Panc1 (cell line): ENCODE measurements around the gene AURKAIP1. TPM values are rescaled to one million over a fixed set of nuclear protein-coding genes. Genes with fewer than 3 reads are reported as not detected.

ENCODE experiments used
- ATAC-seq: fragments of 200-7000 bp; cut with Tn5 transposase; 2 replicates; pipeline ENCODE4 v1.9.1; 2020; ENCODE audit warnings: mild to moderate bottlenecking, moderate library complexity
- BruUV-seq: library from RNA; stranded (reverse); fragments of 400-500 nt; replicated peaks from 2 replicates; lab custom pipeline; 2021; lab: Mats Ljungman, UMichigan
- CTCF ChIA-PET: fragments of 300-600 bp; sonication (Branson Sonifier 250); formaldehyde crosslinking; loops from one replicate; lab custom pipeline; 2022; ENCODE audit warnings: antibody characterized with exemption; lab: Charles Lee
- POLR2A ChIA-PET: fragments of 300-600 bp; sonication (Branson Sonifier 250); formaldehyde crosslinking; loops from one replicate; lab custom pipeline; 2022; ENCODE audit warnings: antibody characterized with exemption; lab: Charles Lee
- DNase-seq: peaks from one replicate; pipeline ENCODE4 v3.0.0-alpha.2; 2010; ENCODE audit warnings: low read depth, low spot score
- H3K27ac ChIP-seq: 2 replicates; pipeline ENCODE4 v1.5.1; 2011; ENCODE audit warnings: mild to moderate bottlenecking, low read length, inconsistent platforms
- H3K27me3 ChIP-seq: fragments of 200-500 bp; sonication (Bioruptor generic); 2 replicates; pipeline ENCODE4 v1.6.0; 2014; ENCODE audit warnings: low read length, inconsistent platforms; ENCODE audit not compliant: control insufficient read depth, insufficient read depth
- H3K36me3 ChIP-seq: fragments of 200-500 bp; sonication (Bioruptor generic); 2 replicates; pipeline ENCODE4 v1.5.1; 2014; ENCODE audit warnings: inconsistent platforms, mild to moderate bottlenecking, low read length, moderate library complexity; ENCODE audit not compliant: control insufficient read depth, insufficient read depth
- H3K4me1 ChIP-seq: 2 replicates; pipeline ENCODE4 v1.5.1; 2011; ENCODE audit warnings: inconsistent platforms, mild to moderate bottlenecking, low read length, moderate library complexity; ENCODE audit not compliant: control insufficient read depth, insufficient read depth
- H3K4me3 ChIP-seq, 2 experiments: 2 replicates each; pipeline ENCODE4 v1.5.1; 2011 to 2012; ENCODE audit warnings: low read depth in 2 of 2, low read length in 2 of 2, mild to moderate bottlenecking in 2 of 2, inconsistent platforms in 1 of 2, moderate library complexity in 1 of 2
- H3K9me3 ChIP-seq: fragments of 200-500 bp; sonication (Bioruptor generic); 2 replicates; pipeline ENCODE4 v1.5.1; 2014; ENCODE audit warnings: low read depth, mild to moderate bottlenecking, inconsistent platforms, low read length, moderate library complexity; ENCODE audit not compliant: control insufficient read depth, insufficient read depth
- CTCF ChIP-seq: fragments of 450-650 bp; IDR thresholded peaks from 2 replicates; pipeline ENCODE4 v1.5.1; 2017; ENCODE audit warnings: mild to moderate bottlenecking
- POLR2AphosphoS5 ChIP-seq: IDR thresholded peaks from 2 replicates; pipeline ENCODE4 v1.6.1; 2012; ENCODE audit warnings: mild to moderate bottlenecking, low read depth, low read length, moderate library complexity
- SIN3A ChIP-seq: IDR thresholded peaks from 2 replicates; pipeline ENCODE4 v1.6.1; 2012; ENCODE audit warnings: low read depth, mild to moderate bottlenecking, low read length, moderate library complexity, borderline replicate concordance; ENCODE audit not compliant: insufficient read depth
- TCF7L2 ChIP-seq: IDR thresholded peaks from 2 replicates; pipeline ENCODE4 v1.6.1; 2011; ENCODE audit warnings: mild to moderate bottlenecking, low read depth, low read length, inconsistent platforms
- in situ Hi-C: cut with HindIII; loops from 2 replicates; pipeline ENCODE4 v1.10.0; 2016; ENCODE audit warnings: low sequenced_read_pairs, low pct_unique_long_range_greater_than_20kb
- intact Hi-C: fragments of 100-400 bp; cut with micrococcal nuclease; formaldehyde crosslinking; loops from one replicate; pipeline ENCODE4 v1.10.0; 2022; ENCODE audit not compliant: unreplicated experiment
- total RNA-seq: library from RNA; stranded (reverse); gene quantifications from one replicate; pipeline ENCODE4 v1.2.1, GENCODE V29; 2021; ENCODE audit not compliant: unreplicated experiment
- TF ChIP-seq, protein P1 (sequence below), 2 experiments: IDR thresholded peaks; 2 replicates each; pipeline ENCODE4 v1.6.1; 2011 to 2012; ENCODE audit warnings: low read depth in 2 of 2, control low read depth in 1 of 2, low read length in 1 of 2, mild to moderate bottlenecking in 1 of 2, moderate library complexity in 1 of 2; ENCODE audit not compliant: insufficient read depth in 1 of 2

AURKAIP1 gene
- total RNA-seq, 1 experiment from 2014 or later: 335 TPM

DNA sequence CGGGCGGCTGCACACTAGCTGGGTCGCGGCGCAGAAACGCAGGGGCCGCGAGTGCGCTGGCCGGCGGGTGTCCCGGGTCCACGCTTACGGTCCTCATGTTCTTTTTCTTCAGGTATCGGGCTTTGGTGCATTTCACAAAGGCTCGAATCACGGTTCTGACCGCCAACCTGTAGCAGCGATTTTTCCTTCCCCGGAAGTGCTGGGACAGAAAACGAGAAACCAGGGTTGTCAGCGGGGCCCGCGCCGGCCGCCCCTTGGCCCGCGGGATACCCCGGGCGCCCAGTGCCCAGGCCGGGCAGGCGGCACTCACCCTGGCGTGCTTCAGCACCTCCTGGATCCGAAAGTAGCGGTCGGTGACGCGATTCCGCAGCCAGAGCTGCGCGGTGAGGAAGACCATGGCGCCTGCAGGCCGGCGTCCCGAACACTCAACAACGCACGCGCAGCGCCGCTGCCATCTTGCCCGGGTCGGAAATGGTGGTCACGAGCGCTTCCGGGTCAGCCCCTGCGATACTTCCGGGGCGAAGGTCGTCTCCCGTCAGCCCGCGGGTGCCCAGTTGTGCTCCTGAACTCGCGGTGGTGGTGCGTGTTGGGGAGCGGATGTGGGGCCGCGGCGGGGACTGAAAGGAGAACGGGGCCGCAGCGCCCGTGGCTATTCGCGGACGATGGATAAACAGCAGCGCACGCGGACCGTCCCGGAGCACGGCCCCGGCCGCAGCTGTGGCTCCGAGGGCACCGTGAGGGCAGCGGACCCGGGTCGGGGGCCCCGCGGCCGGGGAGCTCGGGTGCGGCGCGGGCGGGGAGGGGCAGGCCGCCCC, 32.0 kb upstream of the AURKAIP1 start, which contains the start of gene MRPL20:
TSS of gene MRPL20 (minus strand) at position 473 of the 815 bp plus-strand sequence. CDS start at position 397, 76 bp downstream.
- no peaks in the 10 kb centered on the region for H3K27me3 ChIP-seq
- ChIA-PET POLR2A (interaction anchor here (0.5 to 1.0 kb wide), 2 partner anchors 25 to 92 kb away, joined by 3 to 8 read pairs; no protein-coding TSS in a partner anchor), CTCF (no interaction called here)
- H3K4me1 ChIP-seq: peaks cover 36% of the 10 kb centered on the region
- H3K27ac ChIP-seq: peak within 1 kb of the TSS; percentile 96
- no peaks in the 10 kb centered on the region for H3K9me3 ChIP-seq
- in situ Hi-C loops: no loop called here
- BruUV-seq: no TSS peak
- intact Hi-C loops: no loop called here
- DNase-seq (no peak), ATAC-seq (peak; percentile 93)
- H3K4me3 ChIP-seq: peak within 1 kb of the TSS; percentile 81 to 88
- TF ChIP-seq CTCF (no peak), POLR2AphosphoS5 (peak; percentile 94), SIN3A (peak; percentile 86; the same call in 1 of the 2 replicates), TCF7L2 (0 out of 2 replicates have a peak, but pooled peaks have one; percentile 39)
- TF ChIP-seq, protein P1, sequence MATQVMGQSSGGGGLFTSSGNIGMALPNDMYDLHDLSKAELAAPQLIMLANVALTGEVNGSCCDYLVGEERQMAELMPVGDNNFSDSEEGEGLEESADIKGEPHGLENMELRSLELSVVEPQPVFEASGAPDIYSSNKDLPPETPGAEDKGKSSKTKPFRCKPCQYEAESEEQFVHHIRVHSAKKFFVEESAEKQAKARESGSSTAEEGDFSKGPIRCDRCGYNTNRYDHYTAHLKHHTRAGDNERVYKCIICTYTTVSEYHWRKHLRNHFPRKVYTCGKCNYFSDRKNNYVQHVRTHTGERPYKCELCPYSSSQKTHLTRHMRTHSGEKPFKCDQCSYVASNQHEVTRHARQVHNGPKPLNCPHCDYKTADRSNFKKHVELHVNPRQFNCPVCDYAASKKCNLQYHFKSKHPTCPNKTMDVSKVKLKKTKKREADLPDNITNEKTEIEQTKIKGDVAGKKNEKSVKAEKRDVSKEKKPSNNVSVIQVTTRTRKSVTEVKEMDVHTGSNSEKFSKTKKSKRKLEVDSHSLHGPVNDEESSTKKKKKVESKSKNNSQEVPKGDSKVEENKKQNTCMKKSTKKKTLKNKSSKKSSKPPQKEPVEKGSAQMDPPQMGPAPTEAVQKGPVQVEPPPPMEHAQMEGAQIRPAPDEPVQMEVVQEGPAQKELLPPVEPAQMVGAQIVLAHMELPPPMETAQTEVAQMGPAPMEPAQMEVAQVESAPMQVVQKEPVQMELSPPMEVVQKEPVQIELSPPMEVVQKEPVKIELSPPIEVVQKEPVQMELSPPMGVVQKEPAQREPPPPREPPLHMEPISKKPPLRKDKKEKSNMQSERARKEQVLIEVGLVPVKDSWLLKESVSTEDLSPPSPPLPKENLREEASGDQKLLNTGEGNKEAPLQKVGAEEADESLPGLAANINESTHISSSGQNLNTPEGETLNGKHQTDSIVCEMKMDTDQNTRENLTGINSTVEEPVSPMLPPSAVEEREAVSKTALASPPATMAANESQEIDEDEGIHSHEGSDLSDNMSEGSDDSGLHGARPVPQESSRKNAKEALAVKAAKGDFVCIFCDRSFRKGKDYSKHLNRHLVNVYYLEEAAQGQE (IDR thresholded peaks at IDR 0.05; ENCODE audit: insufficient read depth in 1 of 2, low read depth in 2 of 2, low read length in 1 of 2): 0 out of 4 replicates have a peak, but pooled peaks of 1 of the 2 experiments have one; percentile 12
- H3K36me3 ChIP-seq: peaks cover 8% of the 10 kb centered on the region

GRCh38 chr1:1406101-1406820, 31.3 kb upstream of the AURKAIP1 start:
- TF ChIP-seq TCF7L2 (no peak), CTCF (no peak; the same call in 1 of the 2 replicates), POLR2AphosphoS5 (no peak), SIN3A (no peak)
- TF ChIP-seq, protein P1 (IDR thresholded peaks at IDR 0.05; ENCODE audit: insufficient read depth in 1 of 2, low read depth in 2 of 2, low read length in 1 of 2): no peak
- H3K36me3 ChIP-seq: peaks cover 8% of the 10 kb centered on the region
- intact Hi-C loops (no loop called here), in situ Hi-C loops (no loop called here)
- H3K4me3 ChIP-seq: peak overlapping the region; percentile 81 to 88
- H3K27me3 ChIP-seq: no peaks in the 10 kb centered on the region
- DNase-seq (no peak), ATAC-seq (peak; percentile 0)
- CTCF ChIA-PET: no interaction called here
- POLR2A ChIA-PET: no interaction called here
- H3K9me3 ChIP-seq: no peaks in the 10 kb centered on the region
- peaks cover 43% of the 10 kb centered on the region for H3K4me1 ChIP-seq
- H3K27ac ChIP-seq: peak overlapping the region; percentile 96
- no TSS peak for BruUV-seq
